KMS-11 (cell line): ENCODE data around the gene FAM174C.
A peak's percentile ranks its signal among the peaks of the same experiment; 100 is the strongest.

ENCODE experiments used
- H2AFZ ChIP-seq: fragments of 200-600 bp; sonication (generic); 2 replicates; pipeline ENCODE4 v1.6.1; 2016; ENCODE audit warnings: antibody characterized with exemption, mixed run types, low read depth
- H3K27ac ChIP-seq: fragments of 200-600 bp; sonication (generic); 2 replicates; pipeline ENCODE4 v1.6.1; 2016; ENCODE audit warnings: mild to moderate bottlenecking, mixed run types
- H3K27me3 ChIP-seq: fragments of 200-600 bp; sonication (generic); 2 replicates; pipeline ENCODE4 v1.6.1; 2017; ENCODE audit warnings: mild to moderate bottlenecking, low read depth, mixed run types, moderate library complexity; ENCODE audit not compliant: insufficient read depth
- H3K36me3 ChIP-seq: fragments of 200-600 bp; sonication (generic); 2 replicates; pipeline ENCODE4 v1.6.1; 2017; ENCODE audit warnings: mild to moderate bottlenecking, mixed run types; ENCODE audit not compliant: insufficient read depth
- H3K4me1 ChIP-seq: fragments of 200-600 bp; sonication (generic); 2 replicates; pipeline ENCODE4 v1.6.1; 2016; ENCODE audit warnings: mild to moderate bottlenecking, low read depth, mixed run types; ENCODE audit not compliant: poor library complexity, severe bottlenecking
- H3K4me2 ChIP-seq: fragments of 200-600 bp; sonication (generic); 2 replicates; pipeline ENCODE4 v1.7.0; 2016; ENCODE audit warnings: mild to moderate bottlenecking, mixed run types
- H3K4me3 ChIP-seq: fragments of 200-600 bp; sonication (generic); IDR thresholded peaks from 2 replicates; pipeline ENCODE4 v1.6.1; 2017; ENCODE audit warnings: low read depth, low read length, mixed read lengths; ENCODE audit not compliant: insufficient read depth
- H3K79me2 ChIP-seq: fragments of 200-600 bp; sonication (generic); 2 replicates; pipeline ENCODE4 v1.6.1; 2016; ENCODE audit warnings: low read depth, mixed run types; ENCODE audit not compliant: insufficient read depth
- H3K9ac ChIP-seq: fragments of 200-600 bp; sonication (generic); 2 replicates; pipeline ENCODE4 v1.6.1; 2016; ENCODE audit warnings: mild to moderate bottlenecking, mixed run types
- H4K20me1 ChIP-seq: fragments of 200-600 bp; sonication (generic); 2 replicates; pipeline ENCODE4 v1.6.1; 2016; ENCODE audit warnings: mild to moderate bottlenecking, mixed run types; ENCODE audit not compliant: insufficient read depth
- CTCF ChIP-seq: fragments of 200-600 bp; sonication (generic); conservative IDR thresholded peaks from 2 replicates; pipeline ENCODE4 v1.6.1; 2017; ENCODE audit warnings: low read depth, mild to moderate bottlenecking, antibody characterized with exemption, low read length, moderate library complexity, mixed read lengths

The FAM174C gene

GRCh38 chr19:1255186-1256161 lies 19.9 kb upstream of the FAM174C start:
- H3K4me3 ChIP-seq, result no peak overlapping the region
- no peak overlapping the region for H3K4me2 ChIP-seq
- H3K79me2 ChIP-seq, result no peaks in the 10 kb centered on the region
- H3K36me3 ChIP-seq, result no peaks in the 10 kb centered on the region; the same call in 1 of the 2 replicates
- H2AFZ ChIP-seq, result no peak overlapping the region
- no peak for TF ChIP-seq CTCF
- H3K4me1 ChIP-seq, result peaks cover 18% of the 10 kb centered on the region
- H3K27me3 ChIP-seq, result no peaks in the 10 kb centered on the region
- no peak overlapping the region for H3K27ac ChIP-seq
- H4K20me1 ChIP-seq, result no peaks in the 10 kb centered on the region
- no peak overlapping the region for H3K9ac ChIP-seq

- Histone ChIP-seq H2AFZ (no peak overlapping the region), H3K79me2 (no peaks in the 10 kb centered on the region), H3K27ac (no peak overlapping the region), H3K36me3 (no peaks in the 10 kb centered on the region; the same call in 1 of the 2 replicates), H3K27me3 (no peaks in the 10 kb centered on the region), H3K4me1 (peaks cover 22% of the 10 kb centered on the region), H3K4me2 (no peak overlapping the region), H4K20me1 (no peaks in the 10 kb centered on the region), H3K9ac (no peak overlapping the region), H3K4me3 (no peak overlapping the region)
- TF ChIP-seq CTCF, result no peak
These were observed 18.5 kb upstream of the FAM174C start for GRCh38 chr19:1256646-1257474.

- H3K27me3 ChIP-seq, result no peaks in the 10 kb centered on the region
- no peak overlapping the region for H3K4me3 ChIP-seq
- no peaks in the 10 kb centered on the region for H4K20me1 ChIP-seq
- H3K4me1 ChIP-seq, result peaks cover 29% of the 10 kb centered on the region
- no peak overlapping the region for H3K27ac ChIP-seq
- H3K4me2 ChIP-seq, result no peak overlapping the region
- no peak overlapping the region for H2AFZ ChIP-seq
- TF ChIP-seq CTCF, result no peak
- no peaks in the 10 kb centered on the region; the same call in 1 of the 2 replicates for H3K36me3 ChIP-seq
- no peaks in the 10 kb centered on the region for H3K79me2 ChIP-seq
- H3K9ac ChIP-seq, result no peak overlapping the region
These were observed 17.7 kb upstream of the FAM174C start for GRCh38 chr19:1257475-1258162.

- no peak for TF ChIP-seq CTCF
- H4K20me1 ChIP-seq, result no peaks in the 10 kb centered on the region
- no peaks in the 10 kb centered on the region for H3K27me3 ChIP-seq
- H3K4me3 ChIP-seq, result no peak overlapping the region
- H3K36me3 ChIP-seq, result no peaks in the 10 kb centered on the region; the same call in 1 of the 2 replicates
- no peaks in the 10 kb centered on the region for H3K79me2 ChIP-seq
- peaks cover 29% of the 10 kb centered on the region for H3K4me1 ChIP-seq
- H2AFZ ChIP-seq, result no peak overlapping the region
- H3K9ac ChIP-seq, result no peak overlapping the region
- no peak overlapping the region for H3K27ac ChIP-seq
- H3K4me2 ChIP-seq, result peak overlapping the region; percentile 86; the same call in 1 of the 2 replicates
These were observed 17.2 kb upstream of the FAM174C start for GRCh38 chr19:1258163-1258492.
